ENCODE results near the gene RAB40C. TPM values are rescaled to one million over a fixed set of nuclear protein-coding genes. Genes with fewer than 3 reads are reported as not detected.

The RAB40C gene
- total RNA-seq, 1 experiment from 2014 or later, result 19.9 TPM

DNA sequence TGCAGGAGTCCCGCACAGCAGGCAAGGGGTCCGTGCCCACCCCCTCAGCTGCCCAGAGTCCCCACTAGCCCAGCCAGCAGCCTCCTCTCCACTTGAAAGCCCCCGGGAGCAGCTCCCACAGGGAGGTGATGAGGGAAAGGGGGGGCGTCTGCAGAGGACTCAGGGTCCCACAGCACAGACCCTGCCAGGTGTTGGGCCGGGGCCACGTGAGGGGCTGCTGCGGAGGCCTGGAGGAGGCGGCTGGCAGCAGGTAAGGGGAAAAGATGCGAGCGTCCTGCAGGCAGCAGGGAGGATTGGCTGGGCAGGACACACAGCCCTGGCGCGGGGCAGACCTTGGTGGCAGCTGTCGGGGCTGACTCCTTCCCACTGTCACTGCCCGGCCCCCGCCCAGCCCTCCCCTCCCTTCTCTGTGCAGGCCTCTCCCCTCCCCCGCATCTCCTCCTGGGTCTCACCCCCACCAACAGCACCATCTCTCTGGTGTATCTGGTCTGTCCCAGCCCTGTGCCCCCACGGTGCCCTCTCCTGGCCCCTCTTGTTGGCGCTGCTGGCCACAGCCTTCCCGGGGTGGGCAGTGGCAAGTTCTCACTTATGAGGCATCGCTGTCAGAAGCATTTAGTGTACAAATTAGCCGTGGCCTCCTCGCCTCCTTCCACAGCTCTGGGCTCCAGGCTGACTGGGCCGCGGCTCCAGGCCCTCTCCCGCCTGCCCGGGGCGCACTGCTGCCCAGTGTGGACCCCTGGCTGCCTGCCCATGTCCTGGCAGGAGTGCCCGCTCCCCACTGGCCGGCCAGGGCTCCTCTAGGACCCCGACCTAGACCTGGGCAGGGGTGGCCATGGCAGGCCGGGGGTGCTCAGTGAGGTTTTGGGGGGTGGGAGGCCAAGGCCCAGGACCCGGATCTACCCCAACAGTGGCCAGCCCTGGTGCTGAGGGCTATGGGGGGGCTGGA is 34.1 kb upstream of the RAB40C start:
- ChIA-PET POLR2A (ENCODE audit: low non-redundant PET) (no interaction called here), CTCF (no interaction called here)
- no peak for TF ChIP-seq EZH2 (IDR thresholded peaks at IDR 0.05; ENCODE audit: borderline replicate concordance, low read depth, low read length, poor library complexity, severe bottlenecking)
- TF ChIP-seq CTCF (conservative IDR thresholded peaks at IDR 0.05; ENCODE audit: low read depth, low read length), result no peak
- no TSS peak for BruUV-seq (replicated peaks)
- DNase-seq (ENCODE audit: low spot score), result no peak
- Histone ChIP-seq H3K36me3 (ENCODE audit: insufficient read depth, low read length, poor library complexity, severe bottlenecking) (peaks cover 6% of the 10 kb centered on the region), H3K27ac (ENCODE audit: low read depth, low read length, poor library complexity, severe bottlenecking) (no peak overlapping the region), H3K4me3 (ENCODE audit: low read depth, low read length, poor library complexity, severe bottlenecking) (no peak overlapping the region), H3K27me3 (replicated peaks; ENCODE audit: insufficient read depth, low read depth, low read length, poor library complexity) (peaks cover 26% of the 10 kb centered on the region), H3K4me1 (ENCODE audit: insufficient read depth, low read length, poor library complexity, severe bottlenecking) (no peaks in the 10 kb centered on the region), H3K9me3 (ENCODE audit: low read depth, low read length, poor library complexity, severe bottlenecking) (no peaks in the 10 kb centered on the region)
- intact Hi-C loops (cut with micrococcal nuclease; ENCODE audit: unreplicated experiment), result no loop called here

- Histone ChIP-seq H3K4me3 (ENCODE audit: low read depth, low read length, poor library complexity, severe bottlenecking) (no peak overlapping the region), H3K9me3 (ENCODE audit: low read depth, low read length, poor library complexity, severe bottlenecking) (no peaks in the 10 kb centered on the region), H3K4me1 (ENCODE audit: insufficient read depth, low read length, poor library complexity, severe bottlenecking) (no peaks in the 10 kb centered on the region), H3K36me3 (ENCODE audit: insufficient read depth, low read length, poor library complexity, severe bottlenecking) (peaks cover 5% of the 10 kb centered on the region), H3K27me3 (replicated peaks; ENCODE audit: insufficient read depth, low read depth, low read length, poor library complexity) (peaks cover 34% of the 10 kb centered on the region), H3K27ac (ENCODE audit: low read depth, low read length, poor library complexity, severe bottlenecking) (no peak overlapping the region)
- CTCF ChIA-PET, result no interaction called here
- no peak for DNase-seq (ENCODE audit: low spot score)
- TF ChIP-seq EZH2 (IDR thresholded peaks at IDR 0.05; ENCODE audit: borderline replicate concordance, low read depth, low read length, poor library complexity, severe bottlenecking) (no peak), CTCF (conservative IDR thresholded peaks at IDR 0.05; ENCODE audit: low read depth, low read length) (no peak)
- BruUV-seq (replicated peaks), result no TSS peak
- POLR2A ChIA-PET (ENCODE audit: low non-redundant PET), result no interaction called here
- intact Hi-C loops (cut with micrococcal nuclease; ENCODE audit: unreplicated experiment), result no loop called here
These were observed 33.2 kb upstream of the RAB40C start for GRCh38 chr16:556474-557173.

GRCh38 chr16:557463-558297 is 32.2 kb upstream of the RAB40C start:
- no TSS peak for BruUV-seq (replicated peaks)
- TF ChIP-seq CTCF (conservative IDR thresholded peaks at IDR 0.05; ENCODE audit: low read depth, low read length) (no peak), EZH2 (IDR thresholded peaks at IDR 0.05; ENCODE audit: borderline replicate concordance, low read depth, low read length, poor library complexity, severe bottlenecking) (no peak)
- H3K4me3 ChIP-seq (ENCODE audit: low read depth, low read length, poor library complexity, severe bottlenecking), result no peak overlapping the region
- CTCF ChIA-PET, result no interaction called here
- H3K27me3 ChIP-seq (replicated peaks; ENCODE audit: insufficient read depth, low read depth, low read length, poor library complexity), result peaks cover 44% of the 10 kb centered on the region
- POLR2A ChIA-PET (ENCODE audit: low non-redundant PET), result no interaction called here
- intact Hi-C loops (cut with micrococcal nuclease; ENCODE audit: unreplicated experiment), result no loop called here
- DNase-seq (ENCODE audit: low spot score), result no peak
- no peaks in the 10 kb centered on the region for H3K9me3 ChIP-seq (ENCODE audit: low read depth, low read length, poor library complexity, severe bottlenecking)
- no peak overlapping the region for H3K27ac ChIP-seq (ENCODE audit: low read depth, low read length, poor library complexity, severe bottlenecking)
- no peaks in the 10 kb centered on the region for H3K36me3 ChIP-seq (ENCODE audit: insufficient read depth, low read length, poor library complexity, severe bottlenecking)
- H3K4me1 ChIP-seq (ENCODE audit: insufficient read depth, low read length, poor library complexity, severe bottlenecking), result no peaks in the 10 kb centered on the region
